Lung (tissue), 12 donors: ENCODE data around the gene C6orf62. TPM values are rescaled to one million over a fixed set of nuclear protein-coding genes. Genes with fewer than 3 reads are reported as not detected.

Source experiments
- ATAC-seq: fragments of 200-7000 bp; cut with Tn5 transposase; one replicate; pipeline ENCODE4 v1.9.1; 2020; ENCODE audit warnings: moderate number of reproducible peaks; ENCODE audit not compliant: insufficient read depth, low FRiP score
- DNase-seq, 3 donors: peaks; one replicate each; pipeline ENCODE4 v3.0.0-alpha.2; 2013 to 2017
- H3K27ac ChIP-seq, 2 donors: one replicate each; pipeline ENCODE4 v1.5.1; 2013; ENCODE audit warnings: mild to moderate bottlenecking in 2 of 2, moderate library complexity in 2 of 2, control low read depth in 1 of 2, inconsistent platforms in 1 of 2, low read depth in 1 of 2, low read length in 1 of 2
- H3K27me3 ChIP-seq, 3 donors: one replicate each; pipeline ENCODE4 v1.5.1; 2013; ENCODE audit warnings: low read length in 2 of 3; ENCODE audit not compliant: control insufficient read depth in 3 of 3, insufficient read depth in 3 of 3
- H3K36me3 ChIP-seq, 4 donors: one replicate each; pipeline ENCODE4 v1.5.1; 2013; ENCODE audit warnings: low read length in 4 of 4, mild to moderate bottlenecking in 1 of 4, moderate library complexity in 1 of 4; ENCODE audit not compliant: control insufficient read depth in 4 of 4, insufficient read depth in 4 of 4
- H3K4me1 ChIP-seq, 5 donors: one replicate each; pipeline ENCODE4 v1.5.1; 2013; ENCODE audit warnings: low read length in 5 of 5, mild to moderate bottlenecking in 2 of 5, moderate library complexity in 1 of 5; ENCODE audit not compliant: control insufficient read depth in 5 of 5, insufficient read depth in 5 of 5
- H3K4me3 ChIP-seq: one replicate; pipeline ENCODE4 v1.5.1; 2013; ENCODE audit warnings: mild to moderate bottlenecking, control low read depth, moderate library complexity
- H3K9ac ChIP-seq, 2 donors: one replicate each; pipeline ENCODE4 v1.5.1; 2013; ENCODE audit warnings: low read length in 2 of 2, control low read depth in 1 of 2; ENCODE audit not compliant: insufficient read depth in 1 of 2
- H3K9me3 ChIP-seq, 4 donors: one replicate each; pipeline ENCODE4 v1.5.1; 2013; ENCODE audit warnings: low read length in 3 of 4, mild to moderate bottlenecking in 1 of 4, moderate library complexity in 1 of 4; ENCODE audit not compliant: control insufficient read depth in 4 of 4, insufficient read depth in 3 of 4
- CTCF ChIP-seq: IDR thresholded peaks from 2 replicates; pipeline ENCODE4 v1.5.1; 2012; ENCODE audit warnings: mild to moderate bottlenecking; ENCODE audit errors: control extremely low read depth, extremely low read depth
- WGBS, 2 donors: extraction: QIAGEN DNeasy Blood & Tissue Kit; methylation state at CpG; one replicate each; pipeline ENCODE4 v1.1.7; 2013; 5-methylcytosine and 5-hydroxymethylcytosine counted together
- polyA plus RNA-seq, 2 donors: library from polyadenylated mRNA; stranded (reverse); fragments of 200-250 nt; gene quantifications; one replicate each; pipeline ENCODE4 v1.2.1, GENCODE V29; 2013
- total RNA-seq, 2 donors: library from RNA; depleted of rRNA in 1 of 2; stranded (reverse); fragments of >200 nt in 1 of 2; gene quantifications; one replicate each; pipeline ENCODE4 v1.2.1, GENCODE V29; 2014 to 2021
- donor health status: control.
- donor health status: control.
- donor health status: Bipolar disorder and iron deficiency.
- donor health status: healthy.
- donor health status: DM: yes; HTN: yes; CAD: no.

C6orf62 gene
- total and polyA plus RNA-seq, 4 donors, result 71.8 to 123 (median 80.1) TPM

- no peak for TF ChIP-seq CTCF
- no peak overlapping the region for H3K9ac ChIP-seq
- no peaks in the 10 kb centered on the region for H3K27me3 ChIP-seq
- H3K9me3 ChIP-seq, result no peaks in the 10 kb centered on the region
- H3K4me3 ChIP-seq, result no peak overlapping the region
- no peak for ATAC-seq
- 94% methylated on average over 2 of the region's 2 CpGs for WGBS, 2 donors
- no peak for DNase-seq
- H3K4me1 ChIP-seq, result peaks cover 0 to 7% (median 0%) of the 10 kb centered on the region in 5 donors
- no peak overlapping the region for H3K27ac ChIP-seq
- H3K36me3 ChIP-seq, result peaks cover 0 to 5% (median 1%) of the 10 kb centered on the region in 4 donors
Measured at GRCh38 chr6:24689964-24690363, 29.0 kb downstream of the C6orf62 start.

- Histone ChIP-seq H3K4me1 (peaks cover 0 to 5% (median 0%) of the 10 kb centered on the region in 5 donors), H3K9ac (no peak overlapping the region), H3K27ac (no peak overlapping the region), H3K9me3 (no peaks in the 10 kb centered on the region), H3K27me3 (no peaks in the 10 kb centered on the region), H3K36me3 (peaks cover 0 to 5% (median 1%) of the 10 kb centered on the region in 4 donors), H3K4me3 (no peak overlapping the region)
- WGBS, 2 donors, result 42 to 76% methylated on average over 4 of the region's 4 CpGs
- no peak for ATAC-seq
- TF ChIP-seq CTCF, result no peak
- DNase-seq, result no peak
Measured at GRCh38 chr6:24686946-24687345, 32.0 kb downstream of the C6orf62 start.

DNA sequence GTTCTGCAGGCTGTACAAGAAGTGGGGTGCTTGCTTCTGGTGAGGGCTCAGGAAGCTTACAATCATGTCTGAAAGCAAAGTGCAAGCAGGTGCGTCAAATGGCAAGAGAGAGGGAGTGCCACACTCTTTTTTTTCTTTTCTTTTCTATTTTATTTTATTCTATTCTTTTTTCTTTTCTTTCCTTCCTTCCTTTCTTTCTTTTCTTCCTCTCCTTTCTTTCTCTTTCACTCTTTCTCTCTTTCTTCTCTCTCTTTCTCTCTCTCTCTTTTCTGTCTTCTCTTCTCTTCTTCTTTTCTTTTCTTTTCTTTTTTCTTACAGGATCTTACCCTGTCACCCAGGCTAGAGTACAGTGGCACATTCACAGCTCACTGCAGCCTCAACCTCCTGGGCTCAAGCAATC lies 32.5 kb downstream of the C6orf62 start:
- peaks cover 0 to 5% (median 0%) of the 10 kb centered on the region in 5 donors for H3K4me1 ChIP-seq
- no peak overlapping the region for H3K4me3 ChIP-seq
- no peak overlapping the region for H3K9ac ChIP-seq
- WGBS, 2 donors, result 88 to 100% methylated on average over 1 of the region's 1 CpG
- peaks cover 0 to 5% (median 1%) of the 10 kb centered on the region in 4 donors for H3K36me3 ChIP-seq
- no peaks in the 10 kb centered on the region for H3K9me3 ChIP-seq
- no peak for TF ChIP-seq CTCF
- DNase-seq, result no peak
- no peak overlapping the region for H3K27ac ChIP-seq
- ATAC-seq, result no peak
- no peaks in the 10 kb centered on the region for H3K27me3 ChIP-seq
